HUES48 (cell line): Measurements from ENCODE around the gene FHIT.

ENCODE experiments used
- H3K27ac ChIP-seq: one replicate; pipeline ENCODE4 v1.7.0; 2013; ENCODE audit warnings: low read depth, low read length, inconsistent platforms
- H3K27me3 ChIP-seq: 2 replicates; pipeline ENCODE4 v1.6.1; 2013; ENCODE audit warnings: mild to moderate bottlenecking, low read length; ENCODE audit not compliant: control insufficient read depth, insufficient read depth
- H3K36me3 ChIP-seq: 2 replicates; pipeline ENCODE4 v1.6.1; 2013; ENCODE audit warnings: low read length; ENCODE audit not compliant: control insufficient read depth, insufficient read depth
- H3K4me1 ChIP-seq: 2 replicates; pipeline ENCODE4 v1.6.1; 2013; ENCODE audit warnings: mild to moderate bottlenecking, low read length; ENCODE audit not compliant: control insufficient read depth, insufficient read depth
- H3K4me3 ChIP-seq: 2 replicates; pipeline ENCODE4 v1.5.1; 2013; ENCODE audit warnings: mild to moderate bottlenecking, low read depth, low read length
- H3K9ac ChIP-seq: 2 replicates; pipeline ENCODE4 v1.6.1; 2013; ENCODE audit warnings: mild to moderate bottlenecking, low read depth, low read length, moderate library complexity
- H3K9me3 ChIP-seq: 2 replicates; pipeline ENCODE4 v1.6.1; 2013; ENCODE audit warnings: low read length; ENCODE audit not compliant: control insufficient read depth, insufficient read depth

The FHIT gene

GRCh38 chr3:60024400-60024799 lies 1226.9 kb downstream of the FHIT start:
- Histone ChIP-seq H3K9me3 (no peaks in the 10 kb centered on the region), H3K36me3 (no peaks in the 10 kb centered on the region), H3K27ac (no peak overlapping the region), H3K4me1 (peaks cover 5% of the 10 kb centered on the region; the same call in 1 of the 2 replicates), H3K4me3 (no peak overlapping the region), H3K27me3 (no peaks in the 10 kb centered on the region), H3K9ac (no peak overlapping the region)

- H3K27me3 ChIP-seq = no peaks in the 10 kb centered on the region
- H3K27ac ChIP-seq = no peak overlapping the region
- no peaks in the 10 kb centered on the region for H3K9me3 ChIP-seq
- no peaks in the 10 kb centered on the region for H3K36me3 ChIP-seq
- no peak overlapping the region for H3K4me3 ChIP-seq
- peaks cover 5% of the 10 kb centered on the region; the same call in 1 of the 2 replicates for H3K4me1 ChIP-seq
- H3K9ac ChIP-seq = no peak overlapping the region
Observed at GRCh38 chr3:60023189-60023588, 1228.1 kb downstream of the FHIT start.

GRCh38 chr3:60017631-60018030 lies 1233.6 kb downstream of the FHIT start:
- no peaks in the 10 kb centered on the region for H3K36me3 ChIP-seq
- H3K9me3 ChIP-seq = no peaks in the 10 kb centered on the region
- H3K4me3 ChIP-seq = no peak overlapping the region
- no peaks in the 10 kb centered on the region for H3K4me1 ChIP-seq
- no peaks in the 10 kb centered on the region for H3K27me3 ChIP-seq
- H3K27ac ChIP-seq = no peak overlapping the region
- no peak overlapping the region for H3K9ac ChIP-seq

- H3K36me3 ChIP-seq = no peaks in the 10 kb centered on the region
- H3K27ac ChIP-seq = no peak overlapping the region
- no peaks in the 10 kb centered on the region for H3K27me3 ChIP-seq
Observed at GRCh38 chr3:60015032-60015705, 1236.1 kb downstream of the FHIT start.

GRCh38 chr3:60013241-60013640 lies 1238.0 kb downstream of the FHIT start:
- Histone ChIP-seq H3K9ac (no peak overlapping the region), H3K4me1 (peaks cover 14% of the 10 kb centered on the region), H3K27me3 (no peaks in the 10 kb centered on the region), H3K27ac (no peak overlapping the region), H3K4me3 (no peak overlapping the region), H3K9me3 (no peaks in the 10 kb centered on the region), H3K36me3 (no peaks in the 10 kb centered on the region)

More at GRCh38 chr3:60015032-60015705, 1236.1 kb downstream of the FHIT start:
- no peaks in the 10 kb centered on the region for H3K9me3 ChIP-seq
- no peak overlapping the region for H3K4me3 ChIP-seq
- peaks cover 10% of the 10 kb centered on the region for H3K4me1 ChIP-seq
- no peak overlapping the region for H3K9ac ChIP-seq

DNA sequence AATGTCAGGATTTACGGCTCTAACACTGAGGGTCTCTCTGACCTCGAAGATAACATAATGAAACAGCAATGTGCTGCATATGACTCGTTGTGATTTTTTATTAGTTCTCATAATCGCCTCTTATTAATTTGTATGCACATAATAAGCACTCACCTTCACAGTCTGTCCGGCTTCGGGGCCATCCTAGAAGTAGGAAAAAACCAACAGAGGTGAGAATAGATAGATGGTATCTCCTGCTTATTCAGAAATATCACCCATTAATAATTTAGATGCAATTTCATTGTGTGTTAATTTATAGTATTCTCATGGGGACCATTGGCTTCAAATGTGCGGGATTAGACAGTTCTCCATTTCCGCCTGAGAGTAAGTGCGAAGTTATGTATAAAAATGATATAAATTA lies 1240.0 kb downstream of the FHIT start:
- Histone ChIP-seq H3K4me1 (peaks cover 14% of the 10 kb centered on the region), H3K4me3 (no peak overlapping the region), H3K27me3 (no peaks in the 10 kb centered on the region), H3K9ac (no peak overlapping the region), H3K36me3 (no peaks in the 10 kb centered on the region), H3K9me3 (no peaks in the 10 kb centered on the region), H3K27ac (no peak overlapping the region)

- H3K4me1 ChIP-seq = peaks cover 14% of the 10 kb centered on the region
- no peak overlapping the region for H3K27ac ChIP-seq
- no peaks in the 10 kb centered on the region for H3K36me3 ChIP-seq
- H3K4me3 ChIP-seq = no peak overlapping the region
- H3K9ac ChIP-seq = no peak overlapping the region
- no peaks in the 10 kb centered on the region for H3K27me3 ChIP-seq
- no peaks in the 10 kb centered on the region for H3K9me3 ChIP-seq
Observed at GRCh38 chr3:60010781-60011180, 1240.5 kb downstream of the FHIT start.

DNA sequence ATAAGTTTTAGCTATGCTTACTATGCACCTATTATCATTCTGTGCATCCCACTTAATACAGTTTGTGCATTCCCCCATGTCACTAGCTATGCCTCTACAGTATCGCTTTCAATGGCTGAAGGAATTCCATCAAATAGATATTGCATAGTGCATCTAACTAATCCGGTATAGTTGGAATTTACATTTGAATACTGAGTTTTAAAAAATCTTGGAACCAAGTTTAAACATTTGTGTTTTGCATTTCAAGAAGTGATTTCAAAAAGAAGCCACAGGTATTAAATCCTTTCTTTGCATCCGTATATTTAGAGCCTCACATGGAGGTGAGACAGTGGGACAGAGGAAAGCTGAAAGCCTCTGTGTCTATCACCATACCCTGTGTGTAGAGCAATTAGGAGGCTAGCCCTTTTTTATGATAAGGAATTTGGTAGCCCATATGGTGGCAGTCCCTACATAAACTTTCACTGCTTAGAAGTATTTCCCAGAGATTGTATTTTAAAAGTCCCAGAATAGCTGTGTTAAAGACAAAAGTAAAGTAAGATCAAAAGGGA lies 1241.2 kb downstream of the FHIT start:
- Histone ChIP-seq H3K27ac (no peak overlapping the region), H3K27me3 (no peaks in the 10 kb centered on the region), H3K4me3 (no peak overlapping the region)

DNA sequence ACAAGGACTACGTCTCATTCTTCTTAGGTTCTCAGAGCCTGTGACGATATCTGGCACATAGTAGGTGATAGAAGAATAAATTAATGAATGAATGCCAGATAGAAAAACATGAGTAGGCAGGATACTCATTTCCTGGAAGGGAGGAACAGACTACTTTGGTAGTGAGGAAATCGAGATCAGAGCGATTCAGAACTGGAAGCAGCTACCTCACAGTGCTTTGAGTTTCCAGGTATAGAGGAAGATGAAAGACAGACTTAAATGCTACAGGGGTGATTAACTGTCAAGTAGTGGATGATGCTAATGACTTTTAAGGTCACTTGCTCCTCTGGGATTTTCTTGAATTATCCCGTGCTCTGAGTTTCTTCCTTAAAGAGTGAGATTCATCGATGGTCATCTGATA lies 1249.9 kb downstream of the FHIT start:
- H3K9ac ChIP-seq = no peak overlapping the region
- no peaks in the 10 kb centered on the region for H3K9me3 ChIP-seq
- H3K27me3 ChIP-seq = no peaks in the 10 kb centered on the region
- no peak overlapping the region for H3K27ac ChIP-seq
- no peaks in the 10 kb centered on the region for H3K36me3 ChIP-seq
- peaks cover 15% of the 10 kb centered on the region for H3K4me1 ChIP-seq
- H3K4me3 ChIP-seq = no peak overlapping the region

More for the DNA sequence above, 1241.2 kb downstream of the FHIT start:
- Histone ChIP-seq H3K4me1 (peaks cover 14% of the 10 kb centered on the region), H3K36me3 (no peaks in the 10 kb centered on the region), H3K9me3 (no peaks in the 10 kb centered on the region), H3K9ac (no peak overlapping the region)

DNA sequence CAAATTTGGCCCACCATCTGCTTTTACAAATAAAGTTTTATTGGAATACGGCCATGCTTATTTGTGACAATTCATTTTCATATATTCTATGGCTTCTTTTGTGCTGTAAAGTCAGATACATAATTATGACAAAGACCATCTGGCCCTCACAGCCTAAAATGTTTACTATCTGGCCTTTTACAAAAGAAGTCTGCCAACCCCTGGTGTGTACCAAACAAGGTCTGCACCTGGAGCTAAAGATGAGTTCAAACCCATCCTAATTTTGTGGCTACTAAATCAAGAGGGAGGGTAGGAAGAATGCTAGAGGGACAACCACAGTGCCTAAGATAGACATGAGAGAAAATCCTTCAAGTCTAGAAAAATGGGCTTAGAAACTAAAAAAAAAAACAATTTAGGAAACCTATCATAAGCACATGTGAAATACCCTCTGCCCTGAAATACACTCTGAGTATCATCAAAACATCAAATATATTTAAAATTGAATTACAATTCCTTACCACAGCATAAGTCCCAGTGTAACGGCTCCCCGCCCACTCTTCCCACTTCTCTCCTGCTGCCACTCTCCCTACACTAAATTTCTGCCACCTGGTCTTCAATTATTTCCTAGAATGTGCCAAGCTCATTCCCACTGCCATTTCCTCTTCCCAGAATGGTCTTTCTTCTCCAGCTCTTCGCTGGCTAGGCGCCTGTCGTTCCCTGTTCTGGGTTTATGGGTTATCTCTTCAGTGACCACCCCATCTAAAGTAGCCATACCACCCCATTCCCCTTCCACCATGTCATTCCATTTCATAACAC lies 1250.7 kb downstream of the FHIT start:
- Histone ChIP-seq H3K9me3 (no peaks in the 10 kb centered on the region), H3K27ac (no peak overlapping the region), H3K9ac (no peak overlapping the region), H3K27me3 (no peaks in the 10 kb centered on the region), H3K4me1 (peaks cover 15% of the 10 kb centered on the region), H3K36me3 (no peaks in the 10 kb centered on the region), H3K4me3 (no peak overlapping the region)

DNA sequence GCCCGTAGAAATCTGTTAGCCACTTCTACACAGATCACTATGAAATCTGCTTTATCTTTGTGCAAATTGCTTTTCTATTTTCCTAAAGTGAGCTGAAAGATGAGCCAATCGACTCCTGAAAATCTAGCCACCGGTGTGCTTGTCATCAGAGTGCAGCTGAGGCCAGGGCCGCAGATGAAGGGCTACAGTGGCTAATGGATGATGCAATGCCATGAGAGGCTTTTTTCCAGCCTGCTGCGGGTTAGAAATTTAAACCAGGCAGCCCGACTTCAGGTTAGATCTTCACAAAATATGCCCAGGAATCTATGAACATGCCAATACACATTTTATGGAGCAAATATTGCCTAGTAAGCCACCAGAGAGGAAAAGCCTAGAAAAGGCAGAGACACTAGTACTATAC lies 1253.2 kb downstream of the FHIT start:
- no peak overlapping the region for H3K4me3 ChIP-seq
- H3K27me3 ChIP-seq = no peaks in the 10 kb centered on the region
- peaks cover 15% of the 10 kb centered on the region for H3K4me1 ChIP-seq
- no peaks in the 10 kb centered on the region for H3K9me3 ChIP-seq
- H3K27ac ChIP-seq = no peak overlapping the region
- no peak overlapping the region for H3K9ac ChIP-seq
- no peaks in the 10 kb centered on the region for H3K36me3 ChIP-seq
